Stimulated activated CD4-positive, alpha-beta T cell treated with anti-CD3 and anti-CD28 coated beads, Interleukin-4, amount 100 ng/mL, for 48 hours (primary cell): ENCODE measurements around the gene ANTXR1.

Source experiments
- DNase-seq, 2 donors: peaks; one replicate each; pipeline ENCODE4 v3.0.0-alpha.2; 2020; ENCODE audit warnings: low read depth in 2 of 2

ANTXR1 gene

GRCh38 chr2:69278366-69278765 is 265.4 kb downstream of the ANTXR1 start:
- DNase-seq: no peak

- DNase-seq: no peak
Observed at GRCh38 chr2:69279211-69279610, 266.2 kb downstream of the ANTXR1 start.

DNA sequence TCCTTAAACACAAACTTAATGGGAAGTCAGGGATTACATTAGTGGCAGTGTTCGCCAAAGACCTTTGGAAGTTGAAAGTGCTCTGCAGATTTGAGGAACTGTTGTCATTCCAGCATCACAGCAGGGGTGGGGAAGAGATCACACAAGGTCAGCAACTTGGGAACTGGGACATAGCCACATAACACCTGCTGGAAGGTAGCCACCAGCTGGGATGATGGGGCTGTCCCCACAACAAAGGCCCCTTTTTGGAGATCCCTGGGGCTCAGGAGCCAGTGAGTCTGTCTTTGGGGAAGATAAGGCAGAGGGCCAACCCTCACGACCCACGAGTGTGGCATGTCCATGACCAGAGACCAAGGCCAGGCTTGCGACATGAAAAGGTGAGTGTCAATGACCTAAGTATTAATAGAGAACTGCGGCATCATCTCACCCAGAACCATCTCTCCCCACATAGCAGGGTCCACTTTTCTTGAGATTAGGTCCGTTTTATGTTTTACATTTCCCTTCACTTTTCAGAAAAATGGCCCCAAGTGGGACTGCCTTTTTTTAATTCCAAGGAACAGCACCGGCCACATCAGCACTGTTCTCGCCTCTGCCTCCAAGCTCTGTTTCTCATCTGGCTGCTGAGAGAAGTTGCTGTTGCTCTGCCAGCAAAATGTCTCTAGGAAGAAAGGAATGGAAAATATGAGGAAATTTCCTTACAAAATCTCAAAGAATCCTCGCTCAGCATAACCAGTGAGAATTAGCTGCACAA is 267.1 kb downstream of the ANTXR1 start:
- DNase-seq: no peak

DNA sequence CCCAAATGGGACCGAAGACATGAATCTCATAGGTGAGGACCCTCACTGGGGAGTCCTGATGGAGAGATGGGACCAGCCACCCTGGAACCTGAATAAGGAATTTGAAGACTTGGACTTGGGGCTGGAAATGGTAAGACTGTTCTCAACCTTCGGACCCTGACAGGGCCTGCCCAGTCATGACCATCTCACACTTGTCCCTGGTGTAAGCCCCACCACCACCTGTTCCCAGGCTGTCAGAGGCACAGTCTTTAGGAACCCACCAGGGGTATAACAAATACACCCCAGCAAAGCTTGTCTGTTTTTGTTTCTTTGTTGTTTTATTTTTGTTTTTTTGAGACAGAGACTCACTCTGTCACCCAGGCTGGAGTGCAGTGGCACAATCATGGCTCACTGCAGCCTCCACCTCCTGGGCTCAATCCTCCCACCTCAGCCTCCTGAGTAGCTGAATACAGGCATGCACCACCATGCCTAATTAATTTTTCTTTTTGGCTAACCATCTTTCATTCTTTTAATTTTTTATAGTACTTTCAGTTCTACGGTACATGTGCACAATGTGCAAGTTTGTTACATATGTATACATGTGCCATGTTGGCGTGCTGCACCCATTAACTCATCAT is 267.9 kb downstream of the ANTXR1 start:
- DNase-seq: no peak

DNA sequence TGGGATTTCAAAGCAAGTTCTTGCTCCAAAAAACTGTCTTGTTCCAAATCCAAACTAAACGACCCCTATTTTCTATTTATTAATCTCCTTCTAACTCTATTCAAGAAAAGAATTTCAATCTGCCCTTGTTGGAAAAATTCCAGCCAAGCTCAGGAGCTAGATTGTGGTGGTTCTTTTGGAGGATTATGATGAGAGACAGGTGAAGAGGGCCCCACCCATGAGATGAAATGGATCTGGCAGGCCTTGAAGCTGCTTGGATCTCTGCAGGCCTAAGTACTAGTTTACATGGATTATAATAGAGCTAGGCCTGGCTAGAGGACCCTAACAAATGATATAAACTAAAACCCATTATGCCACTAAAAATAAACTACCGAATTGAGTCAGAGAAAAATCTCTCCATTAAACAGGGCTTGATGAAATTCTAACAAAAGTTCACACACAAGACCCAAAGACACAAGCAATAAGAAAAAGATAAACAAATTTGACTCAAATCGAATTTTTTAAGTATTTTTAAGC is 272.5 kb downstream of the ANTXR1 start:
- DNase-seq: no peak

GRCh38 chr2:69287544-69287943 is 274.6 kb downstream of the ANTXR1 start:
- DNase-seq: no peak

- no peak for DNase-seq
Observed at GRCh38 chr2:69288429-69288828, 275.4 kb downstream of the ANTXR1 start.

DNA sequence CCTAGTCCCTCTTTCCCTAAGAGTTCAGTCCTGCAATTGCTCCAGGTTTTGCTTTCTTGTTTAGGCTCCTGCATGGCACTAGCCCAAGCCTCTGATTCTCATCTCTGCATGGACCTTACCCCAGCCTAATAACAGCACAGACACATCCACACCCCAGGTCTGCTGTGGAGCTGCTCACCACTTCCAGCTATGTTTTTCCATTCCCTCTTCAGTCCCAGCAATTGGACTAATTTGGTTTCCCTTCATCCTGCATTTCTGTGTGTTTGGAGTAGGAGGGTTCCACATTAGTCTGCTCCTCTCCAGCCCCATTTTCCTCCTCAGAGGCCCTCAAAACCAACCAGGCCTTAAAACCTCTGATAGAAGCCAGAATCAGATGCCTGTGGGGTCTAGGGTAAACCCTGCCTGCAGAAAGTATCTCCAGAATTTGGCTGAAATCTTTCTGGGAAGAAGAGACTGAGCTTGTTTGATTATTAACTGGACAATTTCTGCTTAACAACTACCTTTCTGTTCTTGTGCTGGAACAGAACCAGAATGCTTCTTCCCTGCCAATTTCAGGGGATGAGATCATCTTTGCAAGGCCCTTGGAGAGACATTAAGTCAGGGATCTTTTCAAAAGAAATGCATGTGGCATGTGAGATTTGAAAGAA is 278.1 kb downstream of the ANTXR1 start:
- no peak for DNase-seq

GRCh38 chr2:69291721-69292120 is 278.7 kb downstream of the ANTXR1 start:
- no peak for DNase-seq

DNA sequence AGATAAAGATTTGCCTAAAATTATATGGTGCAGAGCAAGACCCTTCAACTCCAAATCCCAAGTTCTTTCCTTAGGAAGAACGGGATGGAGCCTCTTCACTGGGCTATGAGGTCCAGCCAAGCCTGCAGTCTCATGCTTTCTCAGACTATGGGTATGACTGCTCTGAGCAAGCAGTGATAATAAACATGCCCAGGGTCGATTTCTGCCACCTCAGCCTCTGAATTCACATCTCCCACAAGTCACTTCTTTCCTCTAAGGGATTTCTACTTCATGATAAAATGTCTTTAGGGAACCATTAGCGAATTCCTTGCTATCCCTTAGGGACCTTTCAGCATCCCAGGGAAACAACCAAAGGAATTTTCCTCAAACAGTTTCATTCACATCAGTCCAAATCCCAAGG is 279.3 kb downstream of the ANTXR1 start:
- DNase-seq: no peak

GRCh38 chr2:69296421-69296820 is 283.4 kb downstream of the ANTXR1 start:
- DNase-seq: no peak

DNA sequence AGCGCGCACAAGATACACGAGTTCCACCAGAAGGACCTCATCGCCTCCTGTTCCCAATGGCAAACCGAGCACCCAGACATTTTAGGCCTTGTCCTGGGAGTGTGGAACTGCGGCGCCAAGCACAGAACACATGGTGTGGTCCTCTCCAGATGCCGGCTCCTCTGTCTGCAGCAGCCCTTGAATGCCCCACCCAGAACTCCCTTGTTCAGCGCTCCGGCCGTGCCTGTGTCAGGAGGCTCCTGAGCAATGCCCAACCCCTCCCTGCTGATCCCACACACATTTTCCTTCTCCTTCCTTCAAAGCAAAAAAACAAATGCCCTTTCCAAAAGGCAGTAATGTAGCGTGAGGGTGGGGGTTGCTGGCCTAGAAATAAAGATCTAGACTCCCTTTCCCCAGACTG is 284.2 kb downstream of the ANTXR1 start:
- DNase-seq: no peak

GRCh38 chr2:69298261-69298660 is 285.3 kb downstream of the ANTXR1 start:
- no peak for DNase-seq

GRCh38 chr2:69298862-69299261 is 285.9 kb downstream of the ANTXR1 start:
- DNase-seq: no peak
